Karpas-422 (cell line): ENCODE data around the gene IGLON5. TPM values are rescaled to one million over a fixed set of nuclear protein-coding genes. Genes with fewer than 3 reads are reported as not detected.

Experiments
- DNase-seq: peaks from one replicate; pipeline ENCODE4 v3.0.0-alpha.2; 2015
- H2AFZ ChIP-seq: fragments of 200-600 bp; sonication (generic); 2 replicates; pipeline ENCODE4 v1.6.1; 2014; ENCODE audit warnings: antibody characterized with exemption, low read length, mixed read lengths
- H3K27ac ChIP-seq: fragments of 200-600 bp; sonication (generic); 2 replicates; pipeline ENCODE4 v1.5.1; 2014; ENCODE audit warnings: mild to moderate bottlenecking, low read length, moderate library complexity
- H3K27me3 ChIP-seq: fragments of 200-600 bp; sonication (generic); 2 replicates; pipeline ENCODE4 v1.6.1; 2014; ENCODE audit warnings: low read length, mixed read lengths
- H3K36me3 ChIP-seq: fragments of 200-600 bp; sonication (generic); 2 replicates; pipeline ENCODE4 v1.6.1; 2014; ENCODE audit warnings: low read length, mixed read lengths; ENCODE audit not compliant: insufficient read depth
- H3K4me1 ChIP-seq: fragments of 200-600 bp; sonication (generic); 2 replicates; pipeline ENCODE4 v1.6.1; 2014; ENCODE audit warnings: mild to moderate bottlenecking, low read length, mixed read lengths
- H3K4me2 ChIP-seq: fragments of 200-600 bp; sonication (generic); 2 replicates; pipeline ENCODE4 v1.6.1; 2014; ENCODE audit warnings: low read length, low read depth, mild to moderate bottlenecking; ENCODE audit not compliant: poor library complexity, severe bottlenecking
- H3K4me3 ChIP-seq: fragments of 200-600 bp; sonication (generic); 2 replicates; pipeline ENCODE4 v1.5.1; 2014; ENCODE audit warnings: mild to moderate bottlenecking, antibody characterized with exemption, low read length, mixed read lengths
- H3K79me2 ChIP-seq: fragments of 200-600 bp; sonication (generic); 2 replicates; pipeline ENCODE4 v1.6.1; 2014; ENCODE audit warnings: mild to moderate bottlenecking, low read length, mixed read lengths
- H3K9ac ChIP-seq: fragments of 200-600 bp; sonication (generic); 2 replicates; pipeline ENCODE4 v1.6.0; 2014; ENCODE audit warnings: low read length
- H3K9me2 ChIP-seq: fragments of 200-600 bp; sonication (generic), shearing (Covaris generic); replicated peaks from 2 replicates; pipeline ENCODE4 v1.6.0; 2014; ENCODE audit warnings: mild to moderate bottlenecking, low read length, moderate library complexity; ENCODE audit not compliant: insufficient read depth
- H3K9me3 ChIP-seq: fragments of 300-700, 200-600 bp; sonication (generic); 2 replicates; pipeline ENCODE4 v1.6.1; 2014; ENCODE audit warnings: low read length, mixed read lengths
- H4K20me1 ChIP-seq: fragments of 200-600 bp; sonication (generic); 2 replicates; pipeline ENCODE4 v1.6.1; 2014; ENCODE audit warnings: mild to moderate bottlenecking, antibody characterized with exemption, low read length, low read depth; ENCODE audit not compliant: insufficient read depth
- total RNA-seq: library from RNA; depleted of rRNA; stranded (reverse); fragments of >200 nt; shearing (Covaris generic); gene quantifications from 2 replicates; pipeline ENCODE4 v1.2.3, GENCODE V29; 2014; ENCODE audit warnings: low replicate concordance

The IGLON5 gene
- total RNA-seq, 1 experiment from 2014 or later: not detected

DNA sequence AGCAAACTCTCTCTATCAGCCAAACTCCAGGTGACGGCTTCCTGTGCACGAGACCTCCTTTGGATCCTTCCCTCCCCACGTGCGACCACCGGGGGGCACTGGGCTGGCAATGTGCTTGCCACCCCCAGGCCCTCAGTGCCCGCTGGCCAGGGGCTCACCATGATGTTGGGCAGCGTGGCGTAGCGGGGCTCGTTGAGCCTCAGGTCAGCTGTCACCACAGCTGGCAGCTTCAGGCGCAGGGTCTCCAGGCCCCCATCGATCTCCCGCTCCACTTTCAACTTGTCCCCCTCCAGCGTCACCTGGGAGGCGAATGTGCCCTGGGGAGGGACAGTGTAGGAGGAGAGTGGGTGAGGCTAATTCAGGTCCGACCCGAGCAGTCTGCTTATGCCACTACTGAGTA lies 35.3 kb downstream of the IGLON5 start:
- H3K27me3 ChIP-seq: no peaks in the 10 kb centered on the region
- no peaks in the 10 kb centered on the region for H4K20me1 ChIP-seq
- H3K36me3 ChIP-seq: peaks cover 25% of the 10 kb centered on the region
- no peaks in the 10 kb centered on the region for H3K79me2 ChIP-seq
- H3K9ac ChIP-seq: no peak overlapping the region
- no peaks in the 10 kb centered on the region for H3K9me3 ChIP-seq
- DNase-seq: no peak
- no peak overlapping the region for H3K27ac ChIP-seq
- H3K4me1 ChIP-seq: peaks cover 31% of the 10 kb centered on the region
- H3K4me3 ChIP-seq: no peak overlapping the region
- H3K4me2 ChIP-seq: no peak overlapping the region
- H2AFZ ChIP-seq: no peak overlapping the region
- no peaks in the 10 kb centered on the region for H3K9me2 ChIP-seq

DNA sequence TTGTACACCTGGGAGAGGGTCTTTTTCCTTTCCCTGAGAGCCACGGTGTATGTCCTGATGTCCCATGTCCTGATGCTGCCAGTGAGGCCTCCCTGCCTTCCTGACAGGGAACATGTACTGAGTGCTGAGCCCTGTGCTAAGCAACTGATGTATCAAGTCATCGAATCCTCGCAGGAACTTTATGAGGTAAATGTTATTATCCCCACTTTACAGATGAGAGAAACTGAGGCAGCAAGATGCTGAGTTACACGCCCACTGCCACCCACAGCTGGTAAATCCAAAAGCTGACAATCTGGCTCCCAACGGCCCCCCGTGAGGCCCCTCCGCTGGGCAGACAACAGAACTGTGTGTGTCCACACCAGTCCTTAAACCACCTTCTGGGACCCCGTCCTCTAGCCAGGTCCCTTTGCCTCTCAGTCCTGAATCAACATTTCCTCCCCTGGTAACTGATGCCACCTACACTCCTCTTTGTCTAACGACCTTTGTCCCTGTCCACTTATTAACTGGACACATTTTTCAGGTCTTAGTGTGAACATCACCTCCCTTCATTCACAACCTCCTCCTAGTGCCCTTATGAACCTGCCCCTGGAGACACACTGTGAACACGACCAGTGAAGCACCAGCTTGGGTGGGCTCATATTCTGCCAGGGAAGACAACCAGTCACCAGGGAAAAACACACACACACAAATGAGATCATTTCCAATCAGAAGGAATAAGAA lies 35.9 kb downstream of the IGLON5 start:
- H4K20me1 ChIP-seq: no peaks in the 10 kb centered on the region
- H3K4me1 ChIP-seq: peaks cover 31% of the 10 kb centered on the region
- H3K36me3 ChIP-seq: peaks cover 30% of the 10 kb centered on the region
- no peak overlapping the region for H3K9ac ChIP-seq
- H3K9me2 ChIP-seq: no peaks in the 10 kb centered on the region
- no peak overlapping the region for H3K4me2 ChIP-seq
- H3K9me3 ChIP-seq: no peaks in the 10 kb centered on the region
- no peak overlapping the region for H3K4me3 ChIP-seq
- no peak overlapping the region for H3K27ac ChIP-seq
- H2AFZ ChIP-seq: no peak overlapping the region
- no peaks in the 10 kb centered on the region for H3K27me3 ChIP-seq
- no peaks in the 10 kb centered on the region for H3K79me2 ChIP-seq
- no peak for DNase-seq

GRCh38 chr19:51351266-51351990 lies 40.0 kb downstream of the IGLON5 start:
- H3K36me3 ChIP-seq: peaks cover 30% of the 10 kb centered on the region
- no peak overlapping the region for H3K4me2 ChIP-seq

DNA sequence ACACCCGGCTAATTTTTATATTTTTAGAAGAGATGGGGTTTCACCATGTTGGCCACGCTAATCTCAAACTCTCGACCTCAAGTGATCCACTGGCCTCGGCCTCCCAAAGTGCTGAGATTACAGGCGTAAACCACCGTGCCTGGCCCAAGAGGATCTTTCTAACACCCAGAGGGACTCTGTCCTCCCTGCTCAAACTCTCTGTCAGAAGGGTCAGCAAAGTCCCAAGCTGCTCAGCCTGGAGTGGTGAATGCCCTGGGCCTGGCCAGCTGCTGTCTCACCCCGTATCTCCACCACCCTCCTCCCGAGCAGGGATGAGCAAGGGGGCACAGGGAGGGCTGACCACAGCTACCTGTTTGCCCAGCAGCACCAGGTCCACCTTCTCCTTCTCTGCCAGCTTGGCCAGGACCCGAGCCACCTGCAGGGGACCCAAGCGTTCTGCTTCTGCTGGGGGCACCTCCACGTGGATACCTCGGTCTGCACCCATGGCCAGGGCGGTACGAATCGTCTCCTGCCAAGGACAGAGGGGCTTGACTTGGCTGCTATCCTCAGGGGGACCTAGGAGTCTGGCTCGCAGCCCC lies 41.4 kb downstream of the IGLON5 start:
- Histone ChIP-seq H3K27me3 (no peaks in the 10 kb centered on the region), H3K9me3 (no peaks in the 10 kb centered on the region), H3K4me1 (no peaks in the 10 kb centered on the region), H4K20me1 (no peaks in the 10 kb centered on the region), H3K4me3 (no peak overlapping the region), H3K36me3 (peaks cover 29% of the 10 kb centered on the region; the same call in 1 of the 2 replicates), H3K9me2 (no peaks in the 10 kb centered on the region), H3K79me2 (peaks cover 20% of the 10 kb centered on the region), H3K27ac (no peak overlapping the region), H2AFZ (no peak overlapping the region), H3K9ac (no peak overlapping the region), H3K4me2 (no peak overlapping the region)
- DNase-seq: no peak

More at GRCh38 chr19:51351266-51351990, 40.0 kb downstream of the IGLON5 start:
- Histone ChIP-seq H3K9ac (no peak overlapping the region), H3K79me2 (peaks cover 12% of the 10 kb centered on the region), H2AFZ (no peak overlapping the region), H3K4me3 (no peak overlapping the region), H3K27me3 (no peaks in the 10 kb centered on the region), H4K20me1 (no peaks in the 10 kb centered on the region), H3K4me1 (no peaks in the 10 kb centered on the region), H3K9me3 (no peaks in the 10 kb centered on the region), H3K27ac (no peak overlapping the region), H3K9me2 (no peaks in the 10 kb centered on the region)
- DNase-seq: no peak

- Histone ChIP-seq H3K4me3 (no peak overlapping the region), H4K20me1 (no peaks in the 10 kb centered on the region), H3K9me2 (no peaks in the 10 kb centered on the region), H3K4me1 (no peaks in the 10 kb centered on the region), H3K27ac (no peak overlapping the region), H3K9ac (no peak overlapping the region), H2AFZ (no peak overlapping the region), H3K36me3 (peaks cover 22% of the 10 kb centered on the region; the same call in 1 of the 2 replicates), H3K9me3 (no peaks in the 10 kb centered on the region), H3K79me2 (peaks cover 30% of the 10 kb centered on the region), H3K27me3 (no peaks in the 10 kb centered on the region), H3K4me2 (no peak overlapping the region)
- DNase-seq: no peak
These were observed 42.8 kb downstream of the IGLON5 start for GRCh38 chr19:51354103-51354741.

GRCh38 chr19:51354742-51355148 lies 43.3 kb downstream of the IGLON5 start:
- Histone ChIP-seq H3K79me2 (peaks cover 35% of the 10 kb centered on the region), H4K20me1 (no peaks in the 10 kb centered on the region), H3K9ac (no peak overlapping the region), H3K9me3 (no peaks in the 10 kb centered on the region), H3K9me2 (no peaks in the 10 kb centered on the region), H2AFZ (no peak overlapping the region), H3K4me1 (no peaks in the 10 kb centered on the region), H3K27ac (no peak overlapping the region), H3K4me3 (no peak overlapping the region), H3K27me3 (no peaks in the 10 kb centered on the region), H3K4me2 (no peak overlapping the region), H3K36me3 (peaks cover 22% of the 10 kb centered on the region; the same call in 1 of the 2 replicates)
- no peak for DNase-seq

DNA sequence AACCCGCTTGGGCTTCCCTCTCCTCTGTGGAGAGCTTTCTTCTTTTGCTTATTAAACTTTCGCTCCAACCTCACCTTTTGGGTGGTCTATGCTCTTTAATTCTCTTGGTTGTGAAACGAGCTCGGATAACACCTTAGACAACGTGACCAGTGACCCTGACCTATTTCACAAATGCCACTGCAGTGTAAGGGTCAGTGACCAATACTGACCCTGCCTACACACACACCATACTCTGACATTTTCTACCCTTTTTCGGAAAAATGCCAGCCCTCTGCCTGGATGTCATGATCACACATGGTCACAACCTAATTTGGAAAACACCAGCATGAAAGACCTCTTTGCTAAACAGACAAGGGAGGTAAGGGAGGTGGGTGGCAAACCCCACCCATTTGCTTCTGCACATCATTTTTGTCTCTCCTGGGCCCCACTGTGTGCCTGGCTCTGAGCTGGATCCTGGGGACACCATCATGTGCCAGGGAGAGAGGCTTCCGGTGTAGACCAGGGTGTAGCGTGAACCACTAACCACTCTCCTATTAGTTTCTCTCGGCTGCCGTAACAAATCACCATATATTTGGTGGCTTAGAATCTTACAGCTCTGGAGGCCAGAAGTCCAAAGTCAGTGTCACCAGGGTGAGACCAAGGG lies 44.8 kb downstream of the IGLON5 start:
- Histone ChIP-seq H3K9me3 (no peaks in the 10 kb centered on the region), H3K9ac (no peak overlapping the region), H3K79me2 (peaks cover 45% of the 10 kb centered on the region), H3K4me3 (no peak overlapping the region), H2AFZ (no peak overlapping the region), H4K20me1 (no peaks in the 10 kb centered on the region), H3K36me3 (peaks cover 14% of the 10 kb centered on the region; the same call in 1 of the 2 replicates), H3K27me3 (no peaks in the 10 kb centered on the region), H3K4me2 (no peak overlapping the region), H3K4me1 (no peaks in the 10 kb centered on the region), H3K27ac (no peak overlapping the region), H3K9me2 (no peaks in the 10 kb centered on the region)
- no peak for DNase-seq
